ENCODE data around the gene CYB561. TPM values are rescaled to one million over a fixed set of nuclear protein-coding genes. Genes with fewer than 3 reads are reported as not detected.

The CYB561 gene
- total RNA-seq, 1 donor from 2014 or later: 8.1 TPM

DNA sequence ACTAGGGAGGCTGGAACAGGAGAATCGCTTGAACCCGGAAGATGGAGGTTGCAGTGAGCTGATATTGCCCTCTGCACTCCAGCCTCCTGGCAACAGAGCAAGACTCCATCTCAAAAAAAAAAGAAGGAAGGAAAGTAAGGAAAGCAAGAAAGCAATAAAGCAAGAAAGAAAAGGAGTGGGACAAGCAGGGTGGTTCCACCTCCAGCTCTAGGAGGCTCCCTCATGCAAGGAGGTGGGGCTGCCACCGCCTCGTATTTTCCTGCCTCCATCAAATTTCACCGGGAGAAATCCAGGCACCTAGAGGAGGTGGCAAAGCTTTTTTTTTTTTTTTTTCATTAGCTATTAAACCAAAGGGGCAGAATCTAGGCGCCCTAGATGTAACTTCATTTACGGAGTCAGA lies 1.0 kb downstream of the CYB561 start:
- no peaks in the 10 kb centered on the region for H3K9me3 ChIP-seq (ENCODE audit: insufficient read depth, low read depth, low read length)
- no peaks in the 10 kb centered on the region for H3K27me3 ChIP-seq (ENCODE audit: insufficient read depth, low read length)
- peak overlapping the region; percentile 76 for H3K4me3 Mint-ChIP-seq (ENCODE audit: unreplicated experiment)
- no peak for TF ChIP-seq EZH2 (IDR thresholded peaks at IDR 0.05; ENCODE audit: insufficient read depth, low read length)
- peaks cover 4% of the 10 kb centered on the region for H3K4me1 Mint-ChIP-seq (ENCODE audit: low read depth, unreplicated experiment)
- peaks cover 4% of the 10 kb centered on the region for H3K36me3 Mint-ChIP-seq (ENCODE audit: low read depth, unreplicated experiment)
- no peaks in the 10 kb centered on the region for H4K20me1 ChIP-seq (ENCODE audit: insufficient read depth, low read length)
- no peaks in the 10 kb centered on the region for H3K79me2 ChIP-seq (ENCODE audit: insufficient read depth, low read length)
- FAIRE-seq (no peak), DNase-seq (ENCODE audit: low read depth) (no peak)
- no peak overlapping the region for H3K27ac ChIP-seq (ENCODE audit: low read depth, low read length)
- H3K27me3 Mint-ChIP-seq (ENCODE audit: low read depth, unreplicated experiment): peaks cover 17% of the 10 kb centered on the region
- H3K9ac ChIP-seq (ENCODE audit: low read length): no peak overlapping the region
- H2AFZ ChIP-seq (ENCODE audit: low read depth, low read length): no peak overlapping the region
- H3K9me3 Mint-ChIP-seq (ENCODE audit: unreplicated experiment): no peaks in the 10 kb centered on the region
- H3K4me2 ChIP-seq (ENCODE audit: low read length): peak overlapping the region; percentile 89
- H3K4me3 ChIP-seq (ENCODE audit: insufficient read depth, low read depth, low read length): no peak overlapping the region
- H3K36me3 ChIP-seq (ENCODE audit: insufficient read depth, low read length): no peaks in the 10 kb centered on the region
- H3K27ac Mint-ChIP-seq (ENCODE audit: unreplicated experiment): peak overlapping the region; percentile 55
- peaks cover 16% of the 10 kb centered on the region for H3K4me1 ChIP-seq (ENCODE audit: insufficient read depth, low read length)

DNA sequence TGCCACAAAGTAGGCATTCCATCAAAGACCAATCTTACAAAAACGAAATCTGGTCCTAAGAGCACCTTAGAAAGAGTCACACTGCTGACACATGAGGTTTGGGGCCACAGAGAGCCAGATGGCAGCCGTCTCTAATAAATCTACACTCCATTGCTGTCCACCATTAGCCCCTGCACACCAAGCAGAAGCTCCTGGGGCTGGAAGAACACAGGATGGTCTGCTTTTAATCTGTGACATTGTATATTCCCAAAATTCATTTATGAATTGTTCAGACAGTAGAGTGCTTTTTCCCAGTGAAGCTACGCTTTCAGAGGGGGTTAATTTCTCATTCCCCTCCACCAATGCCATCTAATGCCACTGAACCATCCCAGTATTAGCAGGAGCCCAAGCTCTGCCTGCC lies 1.6 kb downstream of the CYB561 start:
- no peaks in the 10 kb centered on the region for H3K36me3 ChIP-seq (ENCODE audit: insufficient read depth, low read length)
- Mint-ChIP-seq H3K4me1 (ENCODE audit: low read depth, unreplicated experiment) (peaks cover 6% of the 10 kb centered on the region), H3K36me3 (ENCODE audit: low read depth, unreplicated experiment) (peaks cover 3% of the 10 kb centered on the region), H3K27ac (ENCODE audit: unreplicated experiment) (no peak overlapping the region), H3K9me3 (ENCODE audit: unreplicated experiment) (no peaks in the 10 kb centered on the region), H3K4me3 (ENCODE audit: unreplicated experiment) (peak overlapping the region; percentile 76), H3K27me3 (ENCODE audit: low read depth, unreplicated experiment) (peaks cover 12% of the 10 kb centered on the region)
- DNase-seq (ENCODE audit: low read depth) (no peak), FAIRE-seq (no peak)
- no peak overlapping the region for H2AFZ ChIP-seq (ENCODE audit: low read depth, low read length)
- H4K20me1 ChIP-seq (ENCODE audit: insufficient read depth, low read length): no peaks in the 10 kb centered on the region
- H3K4me3 ChIP-seq (ENCODE audit: insufficient read depth, low read depth, low read length): no peak overlapping the region
- no peak for TF ChIP-seq EZH2 (IDR thresholded peaks at IDR 0.05; ENCODE audit: insufficient read depth, low read length)
- TF ChIP-seq, protein P1, sequence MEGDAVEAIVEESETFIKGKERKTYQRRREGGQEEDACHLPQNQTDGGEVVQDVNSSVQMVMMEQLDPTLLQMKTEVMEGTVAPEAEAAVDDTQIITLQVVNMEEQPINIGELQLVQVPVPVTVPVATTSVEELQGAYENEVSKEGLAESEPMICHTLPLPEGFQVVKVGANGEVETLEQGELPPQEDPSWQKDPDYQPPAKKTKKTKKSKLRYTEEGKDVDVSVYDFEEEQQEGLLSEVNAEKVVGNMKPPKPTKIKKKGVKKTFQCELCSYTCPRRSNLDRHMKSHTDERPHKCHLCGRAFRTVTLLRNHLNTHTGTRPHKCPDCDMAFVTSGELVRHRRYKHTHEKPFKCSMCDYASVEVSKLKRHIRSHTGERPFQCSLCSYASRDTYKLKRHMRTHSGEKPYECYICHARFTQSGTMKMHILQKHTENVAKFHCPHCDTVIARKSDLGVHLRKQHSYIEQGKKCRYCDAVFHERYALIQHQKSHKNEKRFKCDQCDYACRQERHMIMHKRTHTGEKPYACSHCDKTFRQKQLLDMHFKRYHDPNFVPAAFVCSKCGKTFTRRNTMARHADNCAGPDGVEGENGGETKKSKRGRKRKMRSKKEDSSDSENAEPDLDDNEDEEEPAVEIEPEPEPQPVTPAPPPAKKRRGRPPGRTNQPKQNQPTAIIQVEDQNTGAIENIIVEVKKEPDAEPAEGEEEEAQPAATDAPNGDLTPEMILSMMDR (IDR thresholded peaks at IDR 0.05; ENCODE audit: insufficient read depth, low read depth, low read length): no peak
- H3K79me2 ChIP-seq (ENCODE audit: insufficient read depth, low read length): no peaks in the 10 kb centered on the region
- H3K27me3 ChIP-seq (ENCODE audit: insufficient read depth, low read length): no peaks in the 10 kb centered on the region
- H3K4me2 ChIP-seq (ENCODE audit: low read length): no peak overlapping the region
- peaks cover 14% of the 10 kb centered on the region for H3K4me1 ChIP-seq (ENCODE audit: insufficient read depth, low read length)
- H3K9me3 ChIP-seq (ENCODE audit: insufficient read depth, low read depth, low read length): no peaks in the 10 kb centered on the region
- H3K9ac ChIP-seq (ENCODE audit: low read length): no peak overlapping the region
- no peak overlapping the region for H3K27ac ChIP-seq (ENCODE audit: low read depth, low read length)

DNA sequence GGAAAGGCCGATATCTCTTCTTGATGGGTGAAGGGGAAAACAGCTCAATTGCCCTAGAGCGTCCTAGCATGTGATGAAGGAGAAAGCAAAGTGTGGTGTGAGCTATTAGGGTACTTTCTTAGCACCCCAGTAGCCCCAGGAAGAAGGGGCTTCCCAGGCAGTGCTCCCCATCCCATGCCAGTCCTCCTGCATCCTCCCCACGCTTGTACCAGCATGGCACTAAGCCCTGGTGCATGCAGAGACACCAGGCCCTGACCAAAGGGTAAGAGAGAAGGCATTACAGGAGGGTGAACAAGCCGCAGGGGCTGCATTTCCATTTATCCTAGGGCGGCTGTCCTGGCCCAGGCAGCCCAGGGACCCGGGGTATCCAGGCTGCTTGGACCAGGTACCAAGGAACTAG lies 3.1 kb downstream of the CYB561 start:
- H2AFZ ChIP-seq (ENCODE audit: low read depth, low read length): no peak overlapping the region
- H3K9ac ChIP-seq (ENCODE audit: low read length): no peak overlapping the region
- no peak overlapping the region for H3K4me3 ChIP-seq (ENCODE audit: insufficient read depth, low read depth, low read length)
- H3K27me3 ChIP-seq (ENCODE audit: insufficient read depth, low read length): no peaks in the 10 kb centered on the region
- Mint-ChIP-seq H3K4me3 (ENCODE audit: unreplicated experiment) (no peak overlapping the region), H3K4me1 (ENCODE audit: low read depth, unreplicated experiment) (peaks cover 6% of the 10 kb centered on the region), H3K27me3 (ENCODE audit: low read depth, unreplicated experiment) (peaks cover 12% of the 10 kb centered on the region), H3K36me3 (ENCODE audit: low read depth, unreplicated experiment) (no peaks in the 10 kb centered on the region), H3K27ac (ENCODE audit: unreplicated experiment) (no peak overlapping the region), H3K9me3 (ENCODE audit: unreplicated experiment) (no peaks in the 10 kb centered on the region)
- FAIRE-seq (no peak), DNase-seq (ENCODE audit: low read depth) (no peak)
- H3K4me2 ChIP-seq (ENCODE audit: low read length): no peak overlapping the region
- no peaks in the 10 kb centered on the region for H4K20me1 ChIP-seq (ENCODE audit: insufficient read depth, low read length)
- H3K9me3 ChIP-seq (ENCODE audit: insufficient read depth, low read depth, low read length): no peaks in the 10 kb centered on the region
- H3K36me3 ChIP-seq (ENCODE audit: insufficient read depth, low read length): no peaks in the 10 kb centered on the region
- no peak for TF ChIP-seq EZH2 (IDR thresholded peaks at IDR 0.05; ENCODE audit: insufficient read depth, low read length)
- TF ChIP-seq, protein P1 (IDR thresholded peaks at IDR 0.05; ENCODE audit: insufficient read depth, low read depth, low read length): no peak
- H3K27ac ChIP-seq (ENCODE audit: low read depth, low read length): no peak overlapping the region
- no peaks in the 10 kb centered on the region for H3K79me2 ChIP-seq (ENCODE audit: insufficient read depth, low read length)
- peaks cover 14% of the 10 kb centered on the region for H3K4me1 ChIP-seq (ENCODE audit: insufficient read depth, low read length)
